DND-41 (cell line): ENCODE measurements around the gene ZDHHC14.

Source experiments
- ATAC-seq: fragments of 200-7000 bp; cut with Tn5 transposase; 3 replicates; pipeline ENCODE4 v1.9.1; 2021; ENCODE audit warnings: low read depth; ENCODE audit not compliant: insufficient read depth
- DNase-seq: peaks from one replicate; pipeline ENCODE4 v3.0.0-alpha.2; 2020
- H2AFZ ChIP-seq: 2 replicates; pipeline ENCODE4 v1.6.0; 2012; ENCODE audit warnings: low read depth, low read length
- H3K27ac ChIP-seq: 2 replicates; pipeline ENCODE4 v1.5.1; 2012; ENCODE audit warnings: low read length, inconsistent platforms
- H3K27me3 ChIP-seq: fragments of 200-600 bp; sonication (generic); 2 replicates; pipeline ENCODE4 v1.6.0; 2012; ENCODE audit warnings: low read length, mild to moderate bottlenecking, inconsistent platforms; ENCODE audit not compliant: insufficient read depth, poor library complexity
- H3K36me3 ChIP-seq: 2 replicates; pipeline ENCODE4 v1.5.1; 2012; ENCODE audit warnings: low read length, inconsistent platforms; ENCODE audit not compliant: insufficient read depth
- H3K4me1 ChIP-seq: 2 replicates; pipeline ENCODE4 v1.5.1; 2012; ENCODE audit warnings: mild to moderate bottlenecking, low read length; ENCODE audit not compliant: insufficient read depth
- H3K4me2 ChIP-seq: 2 replicates; pipeline ENCODE4 v1.6.0; 2012; ENCODE audit warnings: mild to moderate bottlenecking, moderate library complexity, low read length, inconsistent platforms; ENCODE audit not compliant: insufficient read depth
- H3K4me3 ChIP-seq, 2 experiments: fragments of 200-600 bp in 1 of 2; shearing (Covaris generic) in 1 of 2; 2 replicates each; pipeline ENCODE4 v1.5.1; 2012 to 2016; ENCODE audit warnings: inconsistent platforms in 2 of 2, low read length in 2 of 2, mild to moderate bottlenecking in 2 of 2, low read depth in 1 of 2, moderate library complexity in 1 of 2
- H3K79me2 ChIP-seq: 2 replicates; pipeline ENCODE4 v1.6.0; 2012; ENCODE audit warnings: low read length, inconsistent platforms; ENCODE audit not compliant: insufficient read depth
- H3K9ac ChIP-seq: 2 replicates; pipeline ENCODE4 v1.6.0; 2012; ENCODE audit warnings: low read depth, mild to moderate bottlenecking, inconsistent platforms, low read length, moderate library complexity
- H3K9me3 ChIP-seq: 2 replicates; pipeline ENCODE4 v1.5.1; 2012; ENCODE audit warnings: low read length, moderate library complexity, mild to moderate bottlenecking, inconsistent platforms; ENCODE audit not compliant: insufficient read depth, severe bottlenecking
- H4K20me1 ChIP-seq: 2 replicates; pipeline ENCODE4 v1.6.0; 2012; ENCODE audit warnings: low read length; ENCODE audit not compliant: insufficient read depth
- CTCF ChIP-seq: IDR thresholded peaks from 2 replicates; pipeline ENCODE4 v1.5.1; 2012; ENCODE audit warnings: borderline replicate concordance, low read length, moderate library complexity, mild to moderate bottlenecking; ENCODE audit not compliant: poor library complexity, severe bottlenecking; ENCODE audit errors: extremely low read depth
- EZH2 ChIP-seq: IDR thresholded peaks from 3 replicates; pipeline ENCODE4 v1.6.1; 2012; ENCODE audit warnings: borderline replicate concordance, low read depth, mild to moderate bottlenecking, moderate library complexity, low read length, inconsistent platforms; ENCODE audit not compliant: severe bottlenecking

The ZDHHC14 gene

GRCh38 chr6:157713451-157714152 lies 332.6 kb downstream of the ZDHHC14 start:
- Histone ChIP-seq H3K27ac (no peak overlapping the region), H3K36me3 (no peaks in the 10 kb centered on the region), H3K79me2 (no peaks in the 10 kb centered on the region), H2AFZ (no peak overlapping the region), H3K4me3 (no peak overlapping the region), H4K20me1 (no peaks in the 10 kb centered on the region), H3K27me3 (peaks cover 9% of the 10 kb centered on the region), H3K9me3 (no peaks in the 10 kb centered on the region), H3K4me1 (no peaks in the 10 kb centered on the region), H3K4me2 (no peak overlapping the region), H3K9ac (no peak overlapping the region)
- ATAC-seq (no peak), DNase-seq (no peak)
- TF ChIP-seq CTCF, result no peak
- TF ChIP-seq EZH2, result no peak

GRCh38 chr6:157714153-157714490 lies 333.1 kb downstream of the ZDHHC14 start:
- TF ChIP-seq EZH2 (no peak), CTCF (no peak)
- Histone ChIP-seq H3K27ac (no peak overlapping the region), H3K9ac (no peak overlapping the region), H3K9me3 (no peaks in the 10 kb centered on the region), H4K20me1 (no peaks in the 10 kb centered on the region), H3K27me3 (peaks cover 9% of the 10 kb centered on the region), H3K4me2 (no peak overlapping the region), H3K4me1 (no peaks in the 10 kb centered on the region), H3K36me3 (no peaks in the 10 kb centered on the region), H3K79me2 (no peaks in the 10 kb centered on the region), H2AFZ (no peak overlapping the region), H3K4me3 (no peak overlapping the region)
- no peak for DNase-seq
- no peak for ATAC-seq

- H3K79me2 ChIP-seq, result no peaks in the 10 kb centered on the region
- no peak overlapping the region for H2AFZ ChIP-seq
- no peak overlapping the region for H3K4me3 ChIP-seq
- no peaks in the 10 kb centered on the region for H3K4me1 ChIP-seq
- H3K27ac ChIP-seq, result no peak overlapping the region
- ATAC-seq (no peak), DNase-seq (no peak)
- H3K9me3 ChIP-seq, result no peaks in the 10 kb centered on the region
- H3K4me2 ChIP-seq, result no peak overlapping the region
- H3K36me3 ChIP-seq, result no peaks in the 10 kb centered on the region
- H3K9ac ChIP-seq, result no peak overlapping the region
- no peaks in the 10 kb centered on the region for H4K20me1 ChIP-seq
- no peak for TF ChIP-seq CTCF
- TF ChIP-seq EZH2, result no peak
- H3K27me3 ChIP-seq, result peaks cover 9% of the 10 kb centered on the region
Observed at GRCh38 chr6:157715728-157716164, 334.8 kb downstream of the ZDHHC14 start.
